Measurements from ENCODE around the gene CYB5RL. TPM values are rescaled to one million over a fixed set of nuclear protein-coding genes. Genes with fewer than 3 reads are reported as not detected.

The CYB5RL gene
- total and polyA plus RNA-seq, 2 of the 13 experiments (the other 11 are each of a cell fraction or from before 2014, with no cell fraction given) = 3.7 to 5.0 TPM

- CTCF ChIA-PET (ENCODE audit: low intra/inter-chr PET ratio, low total read pairs) = no interaction called here
These were observed 11.5 kb downstream of the CYB5RL start for GRCh38 chr1:54188291-54188690.

More at GRCh38 chr1:54188291-54188690, 11.5 kb downstream of the CYB5RL start:
- no peak for DNase-seq (ENCODE audit: low spot score)
- WGBS (ENCODE audit: low lambda C conversion rate) = 91% methylated on average over 1 of the region's 1 CpG
- Histone ChIP-seq H3K36me3 (replicated peaks in 1 of 2; ENCODE audit: control insufficient read depth in 1 of 2, insufficient read depth in 2 of 2, low read length in 2 of 2) (0 out of 5 replicates have a peak, but pooled peaks cover 2% of the 10 kb centered on the region in 2 experiments), H3K4me3 (replicated peaks in 1 of 3; ENCODE audit: insufficient read depth in 1 of 3, low read depth in 2 of 3, low read length in 3 of 3) (no peak overlapping the region), H3K79me2 (ENCODE audit: insufficient read depth, low read length) (no peaks in the 10 kb centered on the region), H2AFZ (ENCODE audit: low read length) (no peak overlapping the region), H3K27ac (ENCODE audit: extremely low read length, insufficient read depth, low read length) (no peak overlapping the region), H3K9ac (ENCODE audit: insufficient read depth, low read depth, low read length) (no peak overlapping the region), H3K4me1 (ENCODE audit: insufficient read depth, low read length) (no peaks in the 10 kb centered on the region), H4K20me1 (ENCODE audit: insufficient read depth, low read length) (no peaks in the 10 kb centered on the region), H3K4me2 (ENCODE audit: low read depth, low read length) (no peak overlapping the region), H3K9me3 (ENCODE audit: low read length) (no peaks in the 10 kb centered on the region), H3K27me3 (ENCODE audit: control insufficient read depth in 1 of 2, insufficient read depth in 2 of 2, low read length in 2 of 2) (no peaks in the 10 kb centered on the region)
- no TSS peak for BruUV-seq (replicated peaks)
- FAIRE-seq = no peak
- POLR2A ChIA-PET = interaction anchor here (1.9 kb wide), 1 partner anchor 11 kb away, joined by 6 read pairs; the partner anchor contains the start of genes CYB5RL and MRPL37
- intact Hi-C loops (cut with micrococcal nuclease; ENCODE audit: unreplicated experiment) = no loop called here
- in situ Hi-C loops (cut with HindIII; ENCODE audit: extremely low pct_ligation_motif_present, low pct_unique_long_range_greater_than_20kb) = no loop called here
- TF ChIP-seq ZSCAN31 (CRISPR knock-in tag; IDR thresholded peaks at IDR 0.05; ENCODE audit: low read depth) (no peak), ZZZ3 (CRISPR knock-in tag; IDR thresholded peaks at IDR 0.05; ENCODE audit: borderline replicate concordance) (no peak), MBD4 (IDR thresholded peaks at IDR 0.05; ENCODE audit: borderline replicate concordance, low read length) (no peak), ZNF24 (IDR thresholded peaks at IDR 0.05) (no peak), ZNF382 (CRISPR knock-in tag; IDR thresholded peaks at IDR 0.05; ENCODE audit: borderline replicate concordance) (no peak), ZNF224 (CRISPR knock-in tag; IDR thresholded peaks at IDR 0.05) (no peak)
- TF ChIP-seq, protein P1, sequence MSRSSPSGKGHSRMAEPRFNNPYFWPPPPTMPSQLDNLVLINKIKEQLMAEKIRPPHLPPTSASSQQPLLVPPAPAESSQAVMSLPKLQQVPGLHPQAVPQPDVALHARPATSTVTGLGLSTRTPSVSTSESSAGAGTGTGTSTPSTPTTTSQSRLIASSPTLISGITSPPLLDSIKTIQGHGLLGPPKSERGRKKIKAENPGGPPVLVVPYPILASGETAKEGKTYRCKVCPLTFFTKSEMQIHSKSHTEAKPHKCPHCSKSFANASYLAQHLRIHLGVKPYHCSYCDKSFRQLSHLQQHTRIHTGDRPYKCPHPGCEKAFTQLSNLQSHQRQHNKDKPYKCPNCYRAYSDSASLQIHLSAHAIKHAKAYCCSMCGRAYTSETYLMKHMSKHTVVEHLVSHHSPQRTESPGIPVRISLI (CRISPR knock-in tag; IDR thresholded peaks at IDR 0.05; ENCODE audit: borderline replicate concordance) = no peak
- TF ChIP-seq, protein P2, sequence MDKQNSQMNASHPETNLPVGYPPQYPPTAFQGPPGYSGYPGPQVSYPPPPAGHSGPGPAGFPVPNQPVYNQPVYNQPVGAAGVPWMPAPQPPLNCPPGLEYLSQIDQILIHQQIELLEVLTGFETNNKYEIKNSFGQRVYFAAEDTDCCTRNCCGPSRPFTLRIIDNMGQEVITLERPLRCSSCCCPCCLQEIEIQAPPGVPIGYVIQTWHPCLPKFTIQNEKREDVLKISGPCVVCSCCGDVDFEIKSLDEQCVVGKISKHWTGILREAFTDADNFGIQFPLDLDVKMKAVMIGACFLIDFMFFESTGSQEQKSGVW (CRISPR knock-in tag; IDR thresholded peaks at IDR 0.05; ENCODE audit: borderline replicate concordance) = no peak
- TF ChIP-seq, protein P3, sequence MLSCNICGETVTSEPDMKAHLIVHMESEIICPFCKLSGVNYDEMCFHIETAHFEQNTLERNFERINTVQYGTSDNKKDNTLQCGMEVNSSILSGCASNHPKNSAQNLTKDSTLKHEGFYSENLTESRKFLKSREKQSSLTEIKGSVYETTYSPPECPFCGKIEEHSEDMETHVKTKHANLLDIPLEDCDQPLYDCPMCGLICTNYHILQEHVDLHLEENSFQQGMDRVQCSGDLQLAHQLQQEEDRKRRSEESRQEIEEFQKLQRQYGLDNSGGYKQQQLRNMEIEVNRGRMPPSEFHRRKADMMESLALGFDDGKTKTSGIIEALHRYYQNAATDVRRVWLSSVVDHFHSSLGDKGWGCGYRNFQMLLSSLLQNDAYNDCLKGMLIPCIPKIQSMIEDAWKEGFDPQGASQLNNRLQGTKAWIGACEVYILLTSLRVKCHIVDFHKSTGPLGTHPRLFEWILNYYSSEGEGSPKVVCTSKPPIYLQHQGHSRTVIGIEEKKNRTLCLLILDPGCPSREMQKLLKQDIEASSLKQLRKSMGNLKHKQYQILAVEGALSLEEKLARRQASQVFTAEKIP (CRISPR knock-in tag; IDR thresholded peaks at IDR 0.05; ENCODE audit: borderline replicate concordance) = no peak
- TF ChIP-seq, protein P4, sequence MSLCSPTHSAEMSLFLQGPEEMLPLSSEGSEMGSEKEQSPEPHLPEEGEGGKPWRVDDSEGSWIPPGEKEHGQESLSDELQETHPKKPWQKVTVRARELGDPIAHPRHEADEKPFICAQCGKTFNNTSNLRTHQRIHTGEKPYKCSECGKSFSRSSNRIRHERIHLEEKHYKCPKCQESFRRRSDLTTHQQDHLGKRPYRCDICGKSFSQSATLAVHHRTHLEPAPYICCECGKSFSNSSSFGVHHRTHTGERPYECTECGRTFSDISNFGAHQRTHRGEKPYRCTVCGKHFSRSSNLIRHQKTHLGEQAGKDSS (CRISPR knock-in tag; IDR thresholded peaks at IDR 0.05; ENCODE audit: borderline replicate concordance, low read depth) = no peak
- TF ChIP-seq, protein P5, sequence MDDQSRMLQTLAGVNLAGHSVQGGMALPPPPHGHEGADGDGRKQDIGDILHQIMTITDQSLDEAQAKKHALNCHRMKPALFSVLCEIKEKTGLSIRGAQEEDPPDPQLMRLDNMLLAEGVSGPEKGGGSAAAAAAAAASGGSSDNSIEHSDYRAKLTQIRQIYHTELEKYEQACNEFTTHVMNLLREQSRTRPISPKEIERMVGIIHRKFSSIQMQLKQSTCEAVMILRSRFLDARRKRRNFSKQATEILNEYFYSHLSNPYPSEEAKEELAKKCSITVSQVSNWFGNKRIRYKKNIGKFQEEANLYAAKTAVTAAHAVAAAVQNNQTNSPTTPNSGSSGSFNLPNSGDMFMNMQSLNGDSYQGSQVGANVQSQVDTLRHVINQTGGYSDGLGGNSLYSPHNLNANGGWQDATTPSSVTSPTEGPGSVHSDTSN (CRISPR knock-in tag; IDR thresholded peaks at IDR 0.05; ENCODE audit: borderline replicate concordance) = no peak
- ATAC-seq = no peak
